WTC11 (cell line): ENCODE results near the gene U2AF2.

Experiments
- IRF2 ChIP-seq: sonication (generic); formaldehyde crosslinking; IDR thresholded peaks from 2 replicates; pipeline ENCODE4 v1.8.0; 2022; ENCODE audit warnings: low read depth, missing genetic modification reagents, borderline replicate concordance
- JUN ChIP-seq: sonication (generic); formaldehyde crosslinking; IDR thresholded peaks from 2 replicates; pipeline ENCODE4 v1.8.0; 2023; ENCODE audit warnings: mild to moderate bottlenecking, missing genetic modification reagents
- MYBL2 ChIP-seq: sonication (generic); formaldehyde crosslinking; IDR thresholded peaks from 2 replicates; pipeline ENCODE4 v1.8.1; 2023; ENCODE audit warnings: mild to moderate bottlenecking, moderate library complexity, missing genetic modification reagents
- SOX15 ChIP-seq: fragments of 250-450 bp; sonication (Bioruptor Pico); IDR thresholded peaks from 2 replicates; pipeline ENCODE4 v1.9.0; 2021; ENCODE audit warnings: mild to moderate bottlenecking
- SP1 ChIP-seq: sonication (generic); formaldehyde crosslinking; conservative IDR thresholded peaks from 2 replicates; pipeline ENCODE4 v1.8.1; 2022; ENCODE audit warnings: missing genetic modification reagents
- TF ChIP-seq, protein P1 (sequence below): fragments of 200-600 bp; IDR thresholded peaks from 2 replicates; pipeline ENCODE4 v1.8.0; 2022; ENCODE audit warnings: antibody characterized with exemption

DNA sequence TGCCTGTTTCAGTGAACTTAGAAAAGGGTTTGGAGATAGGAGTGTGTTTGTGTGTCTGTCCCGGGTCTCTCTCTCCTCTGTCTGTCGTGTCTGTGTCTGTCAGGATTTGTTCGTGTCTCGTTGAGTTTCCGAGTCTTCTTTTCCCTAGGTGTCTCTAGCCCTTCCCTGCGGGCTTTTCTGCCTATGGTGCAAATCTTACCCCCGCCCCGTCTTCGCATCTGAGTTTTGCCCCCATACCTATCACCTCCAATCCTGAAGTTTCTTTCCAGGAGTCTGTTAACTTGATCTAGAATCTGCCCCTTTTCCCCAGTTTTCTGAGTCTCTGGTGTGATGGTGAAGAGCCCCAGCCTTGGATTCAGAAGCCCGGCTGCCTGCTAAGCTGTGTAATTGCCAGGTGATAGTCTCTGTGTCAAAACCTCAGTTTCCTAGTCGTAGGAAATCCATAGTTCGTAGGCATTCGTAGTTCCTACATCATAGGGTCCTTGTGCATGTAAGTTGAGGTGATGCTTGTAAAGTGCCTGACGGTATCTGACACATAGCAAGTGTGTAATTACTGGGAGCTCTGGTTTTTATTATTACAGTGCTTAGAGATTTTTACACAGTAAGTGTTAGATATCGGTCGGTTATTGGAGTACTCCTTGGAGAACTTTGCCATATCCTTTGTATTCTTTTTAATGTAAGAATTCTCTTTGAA, 21.0 kb downstream of the U2AF2 start:
- TF ChIP-seq, protein P1, sequence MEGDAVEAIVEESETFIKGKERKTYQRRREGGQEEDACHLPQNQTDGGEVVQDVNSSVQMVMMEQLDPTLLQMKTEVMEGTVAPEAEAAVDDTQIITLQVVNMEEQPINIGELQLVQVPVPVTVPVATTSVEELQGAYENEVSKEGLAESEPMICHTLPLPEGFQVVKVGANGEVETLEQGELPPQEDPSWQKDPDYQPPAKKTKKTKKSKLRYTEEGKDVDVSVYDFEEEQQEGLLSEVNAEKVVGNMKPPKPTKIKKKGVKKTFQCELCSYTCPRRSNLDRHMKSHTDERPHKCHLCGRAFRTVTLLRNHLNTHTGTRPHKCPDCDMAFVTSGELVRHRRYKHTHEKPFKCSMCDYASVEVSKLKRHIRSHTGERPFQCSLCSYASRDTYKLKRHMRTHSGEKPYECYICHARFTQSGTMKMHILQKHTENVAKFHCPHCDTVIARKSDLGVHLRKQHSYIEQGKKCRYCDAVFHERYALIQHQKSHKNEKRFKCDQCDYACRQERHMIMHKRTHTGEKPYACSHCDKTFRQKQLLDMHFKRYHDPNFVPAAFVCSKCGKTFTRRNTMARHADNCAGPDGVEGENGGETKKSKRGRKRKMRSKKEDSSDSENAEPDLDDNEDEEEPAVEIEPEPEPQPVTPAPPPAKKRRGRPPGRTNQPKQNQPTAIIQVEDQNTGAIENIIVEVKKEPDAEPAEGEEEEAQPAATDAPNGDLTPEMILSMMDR: no peak
- no peak for TF ChIP-seq JUN (CRISPR knock-in tag)
- no peak for TF ChIP-seq SP1 (CRISPR knock-in tag)
- no peak for TF ChIP-seq SOX15
- TF ChIP-seq IRF2 (CRISPR knock-in tag): no peak
- TF ChIP-seq MYBL2: no peak
